Stimulated activated CD4-positive, alpha-beta T cell treated with anti-CD3 and anti-CD28 coated beads, TNF-alpha, amount 100 ng/mL, for 4 hours (primary cell): ENCODE data around the gene TBXA2R.

Source experiments
- DNase-seq, 3 experiments: peaks; one replicate each; pipeline ENCODE4 v3.0.0-alpha.2; 2020; ENCODE audit warnings: low read depth in 3 of 3

Gene TBXA2R

DNA sequence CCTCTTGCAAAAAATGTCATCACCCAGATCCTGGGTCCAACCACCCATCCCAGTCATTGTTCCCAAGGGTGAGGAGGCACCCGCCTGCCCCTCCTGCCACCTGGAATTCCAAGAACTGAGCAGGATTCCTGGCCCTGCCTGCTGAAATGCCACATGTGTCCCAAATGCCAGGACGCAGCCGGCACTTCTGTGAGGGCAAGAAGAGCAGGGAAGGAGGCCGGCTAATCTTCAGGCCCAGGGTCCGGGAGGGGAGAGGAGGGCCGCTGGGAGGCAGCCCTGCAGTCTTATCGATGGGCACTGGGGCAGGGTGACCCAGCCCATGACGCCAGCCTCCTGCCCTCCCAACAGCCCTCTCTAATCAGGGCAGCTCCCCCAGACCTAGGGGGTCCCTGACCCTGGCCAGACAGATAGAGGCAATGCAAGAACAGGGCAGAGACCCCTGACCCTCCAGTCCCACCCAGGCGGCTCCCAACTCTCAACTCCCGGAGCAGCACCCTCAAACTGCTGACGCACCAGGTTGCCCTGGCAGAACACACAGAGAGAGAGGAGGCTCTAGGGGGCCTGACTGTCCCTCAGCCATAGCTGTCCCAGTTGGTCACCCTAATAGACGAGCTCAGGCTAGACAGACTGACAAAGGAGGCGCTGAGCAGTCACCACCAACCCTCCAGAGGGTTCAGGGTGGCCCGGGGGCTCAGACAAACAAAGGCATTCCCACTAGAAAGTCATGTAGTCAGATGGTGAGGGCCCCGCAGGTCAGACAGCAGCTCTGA is 50.8 kb downstream of the TBXA2R start:
- DNase-seq = no peak

DNA sequence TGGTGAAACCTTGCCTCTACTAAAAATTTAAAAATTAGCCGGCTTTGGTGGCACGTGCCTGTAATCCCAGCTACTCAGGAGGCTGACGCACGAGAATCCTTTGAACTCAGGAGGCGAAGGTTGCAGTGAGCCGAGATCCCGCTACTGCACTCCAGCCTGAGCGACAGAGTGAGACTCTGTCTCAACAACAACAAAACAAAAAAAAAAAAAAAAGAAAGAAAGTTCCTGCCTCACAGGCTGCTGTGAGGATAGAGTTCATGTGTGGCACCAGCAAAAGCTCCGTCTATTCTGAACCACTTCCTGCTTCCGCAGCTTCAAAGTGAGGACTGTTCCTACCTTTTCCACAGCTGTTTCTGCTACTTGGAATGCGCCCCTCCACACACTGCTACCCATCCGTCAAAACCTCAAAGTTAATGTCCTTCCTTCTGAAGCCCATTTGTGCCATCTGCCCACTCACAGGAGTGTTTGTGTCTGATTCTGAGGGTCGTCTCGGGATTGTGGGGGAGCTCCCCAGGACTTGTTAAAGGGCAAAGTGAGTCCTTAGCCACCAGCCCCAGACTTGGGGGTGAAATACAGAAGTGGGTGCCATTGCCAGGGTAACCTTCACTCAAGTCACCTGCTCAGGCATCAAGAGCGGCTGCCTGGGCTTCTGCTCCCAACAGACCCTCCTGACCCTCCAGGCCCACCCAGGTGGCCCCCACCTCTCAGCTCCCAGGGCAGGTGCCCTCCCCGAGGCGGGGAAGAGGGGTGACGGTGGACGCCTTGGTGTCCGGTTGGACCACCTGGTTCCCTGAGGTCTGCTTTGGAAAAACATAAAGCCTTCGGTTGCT is 52.2 kb downstream of the TBXA2R start:
- DNase-seq = no peak

DNA sequence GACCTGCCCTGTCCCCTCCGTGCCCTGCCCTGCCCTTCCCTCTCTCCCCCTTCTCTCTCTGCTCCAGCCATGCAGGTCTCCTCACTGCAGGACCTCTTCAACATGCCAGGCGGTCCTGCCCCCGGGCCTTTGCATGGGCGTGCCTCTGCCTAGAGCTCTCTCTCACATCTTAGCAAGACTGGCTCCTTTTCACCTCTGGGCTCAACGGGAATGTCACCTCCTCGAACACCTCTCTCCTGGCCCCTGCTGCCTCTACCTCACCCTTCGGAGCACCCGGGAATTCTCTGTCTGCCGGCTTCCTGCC is 54.9 kb downstream of the TBXA2R start:
- DNase-seq = no peak

DNA sequence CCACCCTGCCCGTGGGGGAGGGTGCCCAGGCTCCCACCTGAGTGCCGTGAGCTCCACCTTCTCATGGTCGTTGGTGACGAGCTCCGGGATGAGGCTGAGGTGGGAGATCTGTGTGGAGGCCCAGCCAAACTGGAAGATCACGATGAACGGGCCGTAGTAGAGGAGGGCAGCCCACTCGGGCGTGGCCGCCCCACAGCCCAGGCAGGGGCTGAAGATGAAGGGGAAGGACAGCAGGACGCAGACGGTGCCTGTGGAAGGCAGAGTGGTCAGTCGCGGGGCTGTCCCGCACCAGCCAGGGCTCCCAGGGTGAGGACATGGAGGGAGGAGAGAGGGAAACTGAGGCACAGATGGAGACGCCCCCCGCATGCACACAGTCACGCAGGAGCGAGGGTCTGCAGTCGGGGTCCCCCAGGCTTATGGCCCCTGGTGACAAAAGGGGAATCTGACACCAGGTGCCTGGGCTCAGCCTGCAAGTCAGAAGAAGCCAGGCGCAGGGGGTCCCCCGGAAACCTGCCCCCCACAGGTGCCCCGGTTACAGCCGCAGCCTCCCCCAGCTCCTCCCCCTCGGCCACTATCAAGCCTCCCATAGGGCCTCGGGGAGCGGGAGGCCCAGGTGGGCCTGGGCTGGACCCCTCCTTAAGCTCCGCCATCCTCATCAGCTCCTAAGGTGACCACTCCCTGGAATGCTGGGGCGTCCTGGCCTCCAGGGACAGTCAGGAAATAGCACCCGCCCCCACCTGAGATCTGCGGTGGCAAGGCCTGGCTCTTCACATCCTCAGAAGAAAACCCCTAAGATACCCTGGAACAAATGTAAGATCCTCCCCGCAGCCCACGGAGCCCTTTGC is 55.5 kb downstream of the TBXA2R start:
- DNase-seq = no peak

GRCh38 chr19:3549816-3550215 is 56.9 kb downstream of the TBXA2R start:
- no peak for DNase-seq

DNA sequence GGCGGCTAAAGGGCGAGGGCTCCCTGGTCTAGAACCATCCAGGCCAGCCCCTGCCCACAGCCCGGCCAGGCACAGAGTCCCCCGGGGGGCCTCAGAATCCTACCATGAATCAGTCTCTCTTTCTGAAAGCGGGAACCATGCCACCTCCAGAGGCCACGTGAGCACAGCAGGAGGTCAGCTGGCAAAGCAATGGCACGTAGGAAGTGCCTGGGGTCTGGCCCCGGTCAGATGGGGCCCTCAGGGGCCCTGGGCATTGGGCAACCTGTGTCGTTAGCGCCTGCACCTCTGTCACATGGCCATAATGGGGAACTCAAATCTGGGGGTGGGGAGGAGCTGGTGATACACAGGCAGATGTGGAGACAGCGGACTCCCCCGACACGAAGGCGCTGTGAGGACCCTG is 58.1 kb downstream of the TBXA2R start:
- DNase-seq = no peak

DNA sequence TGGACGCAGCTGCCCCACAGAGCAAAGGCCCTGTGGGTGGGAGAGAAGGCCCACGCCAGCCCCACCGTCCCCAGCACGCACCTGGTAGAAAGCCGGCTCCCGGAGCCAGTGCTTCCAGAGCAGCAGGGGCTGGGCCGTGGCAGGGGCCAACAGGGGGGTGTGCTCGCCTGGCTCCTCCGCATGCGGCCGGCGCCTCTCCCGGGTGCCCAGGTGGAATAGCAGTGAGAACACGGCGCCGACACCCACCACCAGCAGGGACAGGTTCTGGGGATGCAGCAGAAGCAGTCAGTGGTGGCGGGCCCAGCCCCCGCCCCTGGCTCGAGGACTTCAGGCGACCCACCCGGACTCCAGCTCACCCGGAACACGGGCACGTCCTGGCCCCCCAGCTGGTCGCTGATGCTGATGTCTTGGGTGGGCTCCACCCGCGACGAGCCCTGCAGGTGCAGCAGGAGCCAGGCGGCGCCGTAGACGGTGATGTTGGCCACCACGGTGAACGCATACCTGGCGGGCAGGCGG is 58.9 kb downstream of the TBXA2R start:
- no peak for DNase-seq

DNA sequence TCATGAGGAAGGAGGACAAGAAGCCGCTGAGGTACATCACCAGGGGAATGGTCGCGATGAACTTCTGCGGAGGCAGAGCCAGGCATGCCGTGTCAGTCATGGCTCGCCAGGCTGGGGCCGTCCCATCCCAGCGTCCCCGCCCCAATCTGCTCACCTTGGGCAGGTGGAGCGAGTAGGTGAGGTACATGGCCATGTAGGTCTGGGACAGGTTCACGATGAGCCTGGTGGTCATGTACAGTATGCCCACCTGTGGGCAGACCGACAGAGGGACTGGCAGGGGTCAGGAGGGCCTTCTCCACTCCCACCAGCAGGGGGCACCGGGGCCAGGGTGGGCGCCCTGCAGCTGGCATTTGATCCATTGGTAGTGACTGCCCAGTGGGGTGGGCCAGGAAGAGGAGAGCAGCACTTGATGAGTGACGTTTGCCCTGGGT is 59.4 kb downstream of the TBXA2R start:
- DNase-seq = no peak

DNA sequence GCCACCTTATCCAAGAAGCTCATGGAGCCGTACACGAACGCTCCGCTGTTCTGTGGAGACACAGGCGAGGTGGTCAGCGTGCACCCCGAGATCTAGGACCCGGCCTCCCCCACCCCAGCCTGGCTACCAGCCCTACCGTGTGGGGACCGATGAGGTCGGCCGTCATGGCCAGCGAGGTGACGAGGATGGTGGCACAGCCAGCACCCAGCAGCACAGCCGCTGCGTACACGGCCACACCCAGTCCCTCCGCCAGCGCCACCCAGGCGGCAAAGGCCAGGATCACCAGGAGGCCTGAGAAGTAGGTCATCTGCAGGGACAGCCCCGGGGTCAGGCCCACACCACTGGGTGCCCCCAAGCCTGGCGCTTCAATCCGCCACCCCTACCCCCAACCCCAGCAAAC is 60.6 kb downstream of the TBXA2R start:
- DNase-seq = no peak

DNA sequence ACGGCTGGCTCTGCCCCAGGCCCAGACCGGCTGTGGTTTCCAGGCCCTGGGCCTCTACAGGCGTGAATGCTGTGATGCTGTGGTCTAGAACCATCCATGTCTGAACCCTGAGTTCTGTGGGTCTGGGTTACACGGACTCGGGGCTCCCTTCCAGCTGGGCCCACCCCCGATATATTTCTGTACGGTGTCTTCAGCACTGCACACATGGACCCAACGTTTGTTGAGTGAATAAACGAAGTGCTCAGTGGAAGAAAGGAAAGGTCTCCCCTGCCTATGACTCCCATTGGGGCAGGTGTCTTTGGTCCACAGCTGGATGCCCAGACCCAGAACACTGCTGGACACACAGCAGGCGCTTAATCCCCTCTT is 61.0 kb downstream of the TBXA2R start:
- DNase-seq = no peak

- DNase-seq = peak; percentile 58 to 71 (median 60)
These were observed 61.7 kb downstream of the TBXA2R start for GRCh38 chr19:3544742-3545668.
